Measurements from ENCODE around the gene C1orf146. TPM values are rescaled to one million over a fixed set of nuclear protein-coding genes. Genes with fewer than 3 reads are reported as not detected.

C1orf146 gene, protein sequence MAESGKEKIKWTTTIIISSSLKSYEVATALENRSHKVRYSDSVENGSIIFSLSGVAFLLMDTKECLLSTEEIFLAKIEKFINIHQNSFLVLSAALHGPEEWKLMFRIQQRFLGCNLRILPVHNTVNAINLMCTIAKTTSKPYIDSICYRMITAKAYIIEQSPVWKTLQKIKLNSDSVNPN
- total RNA-seq (2014; rRNA removed) (not detected in 2 replicates), Bru-seq, nascent RNA (not detected), BruChase-seq, experiment 1, labeled RNA remaining after a 6-hour chase (percentile 3 among the genes with signal in this experiment), BruChase-seq, experiment 2, labeled RNA remaining after a 2-hour chase (percentile 5 among the genes with signal in this experiment)
- long read RNA-seq: 0 reads

DNA sequence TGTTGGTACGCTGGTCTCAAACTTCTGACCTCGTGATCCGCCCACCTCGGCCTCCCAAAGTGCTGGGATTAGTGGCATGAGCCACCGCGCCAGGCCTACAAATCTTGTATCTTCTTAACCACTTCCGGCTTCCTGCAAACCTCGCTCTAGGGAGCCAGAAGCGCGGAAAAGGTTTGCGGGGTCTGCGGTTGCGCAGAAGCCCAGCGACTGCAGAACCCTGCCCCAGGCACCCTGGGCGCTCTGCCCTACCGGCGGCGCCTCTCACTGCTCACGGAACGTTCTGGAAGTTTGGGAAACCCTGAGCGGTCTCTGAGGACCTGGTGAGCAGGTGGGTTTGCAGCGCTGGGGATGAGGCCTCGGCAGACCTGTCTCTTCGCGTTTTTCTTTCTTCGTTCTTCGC lies at the start of gene C1orf146:
TSS of gene C1orf146 (plus strand) at position 195 of the 400 bp plus-strand sequence. CDS start 13,506 bp downstream, outside the sequence.
- CTCF ChIA-PET: no interaction called here
- BruUV-seq (replicated peaks): no TSS peak
- no peak for ATAC-seq

DNA sequence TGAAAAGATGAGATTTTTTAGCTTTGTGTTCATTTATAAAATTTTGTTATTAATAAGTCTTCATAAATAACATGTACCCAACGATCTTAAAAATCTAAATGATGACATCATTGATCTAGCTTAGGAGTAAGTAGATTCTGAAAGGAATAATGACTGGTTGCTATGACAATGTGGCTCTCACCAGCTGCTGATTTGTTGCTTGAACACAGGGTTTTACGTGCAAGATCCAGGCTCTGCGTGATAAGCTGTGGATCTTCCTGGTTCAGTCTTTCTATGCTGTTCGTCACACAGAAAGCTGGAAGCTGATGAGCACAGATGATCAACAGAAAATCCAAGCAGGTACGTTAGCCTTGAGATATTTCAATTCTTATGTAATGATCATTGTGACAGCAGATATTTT lies 49.1 kb upstream of the C1orf146 start:
- Histone ChIP-seq H3K9me2 (replicated peaks; ENCODE audit: low read length) (no peaks in the 10 kb centered on the region), H3K27me3 (ENCODE audit: low read length) (no peaks in the 10 kb centered on the region), H2AFZ (ENCODE audit: low read length) (no peak overlapping the region), H3F3A (ENCODE audit: low read length, unreplicated experiment) (no peaks in the 10 kb centered on the region), H3K9me3 (ENCODE audit: low read length) (no peaks in the 10 kb centered on the region), H3K9ac (ENCODE audit: low read length) (no peak overlapping the region), H3K79me2 (ENCODE audit: low read length) (no peaks in the 10 kb centered on the region), H3K4me1 (ENCODE audit: insufficient read depth, low read length) (no peaks in the 10 kb centered on the region), H3K36me3 (ENCODE audit: low read depth, low read length) (no peaks in the 10 kb centered on the region), H4K20me1 (ENCODE audit: low read length) (no peaks in the 10 kb centered on the region), H3K4me2 (ENCODE audit: low read length) (no peak overlapping the region), H3K4me3 (ENCODE audit: low read length) (no peak overlapping the region), H3K27ac (ENCODE audit: low read length) (no peak overlapping the region)
- intact Hi-C loops (cut with micrococcal nuclease): no loop called here
- BruUV-seq (replicated peaks): no TSS peak
- ATAC-seq: no peak
- ChIA-PET POLR2A (ENCODE audit: unreplicated experiment) (no interaction called here), CTCF (no interaction called here)
- TF ChIP-seq EZH2 (IDR thresholded peaks at IDR 0.05; ENCODE audit: low read length, unreplicated experiment) (no peak), EZH2phosphoT487 (IDR thresholded peaks at IDR 0.05; ENCODE audit: borderline replicate concordance, low read length) (no peak)
- TF ChIP-seq, protein P1, sequence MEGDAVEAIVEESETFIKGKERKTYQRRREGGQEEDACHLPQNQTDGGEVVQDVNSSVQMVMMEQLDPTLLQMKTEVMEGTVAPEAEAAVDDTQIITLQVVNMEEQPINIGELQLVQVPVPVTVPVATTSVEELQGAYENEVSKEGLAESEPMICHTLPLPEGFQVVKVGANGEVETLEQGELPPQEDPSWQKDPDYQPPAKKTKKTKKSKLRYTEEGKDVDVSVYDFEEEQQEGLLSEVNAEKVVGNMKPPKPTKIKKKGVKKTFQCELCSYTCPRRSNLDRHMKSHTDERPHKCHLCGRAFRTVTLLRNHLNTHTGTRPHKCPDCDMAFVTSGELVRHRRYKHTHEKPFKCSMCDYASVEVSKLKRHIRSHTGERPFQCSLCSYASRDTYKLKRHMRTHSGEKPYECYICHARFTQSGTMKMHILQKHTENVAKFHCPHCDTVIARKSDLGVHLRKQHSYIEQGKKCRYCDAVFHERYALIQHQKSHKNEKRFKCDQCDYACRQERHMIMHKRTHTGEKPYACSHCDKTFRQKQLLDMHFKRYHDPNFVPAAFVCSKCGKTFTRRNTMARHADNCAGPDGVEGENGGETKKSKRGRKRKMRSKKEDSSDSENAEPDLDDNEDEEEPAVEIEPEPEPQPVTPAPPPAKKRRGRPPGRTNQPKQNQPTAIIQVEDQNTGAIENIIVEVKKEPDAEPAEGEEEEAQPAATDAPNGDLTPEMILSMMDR (conservative IDR thresholded peaks at IDR 0.05; ENCODE audit: low read depth, low read length): no peak
- DNase-seq: no peak

More for the DNA sequence above, at the start of gene C1orf146:
- Histone ChIP-seq H4K20me1 (ENCODE audit: low read length) (no peaks in the 10 kb centered on the region), H3K79me2 (ENCODE audit: low read length) (no peaks in the 10 kb centered on the region), H3K9me2 (replicated peaks; ENCODE audit: low read length) (no peaks in the 10 kb centered on the region), H3K36me3 (ENCODE audit: low read depth, low read length) (no peaks in the 10 kb centered on the region), H3F3A (ENCODE audit: low read length, unreplicated experiment) (no peaks in the 10 kb centered on the region), H3K27me3 (ENCODE audit: low read length) (no peaks in the 10 kb centered on the region), H3K27ac (ENCODE audit: low read length) (no peak within 1 kb of the TSS), H3K4me3 (ENCODE audit: low read length) (no peak within 1 kb of the TSS), H3K9ac (ENCODE audit: low read length) (no peak within 1 kb of the TSS), H3K9me3 (ENCODE audit: low read length) (no peaks in the 10 kb centered on the region), H2AFZ (ENCODE audit: low read length) (no peak within 1 kb of the TSS), H3K4me2 (ENCODE audit: low read length) (no peak within 1 kb of the TSS), H3K4me1 (ENCODE audit: insufficient read depth, low read length) (no peaks in the 10 kb centered on the region)
- no peak for DNase-seq
- TF ChIP-seq, protein P1 (conservative IDR thresholded peaks at IDR 0.05; ENCODE audit: low read depth, low read length): no peak
- no peak for TF ChIP-seq EZH2 (IDR thresholded peaks at IDR 0.05; ENCODE audit: low read length, unreplicated experiment)
- TF ChIP-seq EZH2phosphoT487 (IDR thresholded peaks at IDR 0.05; ENCODE audit: borderline replicate concordance, low read length): no peak
- POLR2A ChIA-PET (ENCODE audit: unreplicated experiment): no interaction called here
- intact Hi-C loops (cut with micrococcal nuclease): no loop called here
